ENCODE data around the gene BLMH.

The BLMH gene

DNA sequence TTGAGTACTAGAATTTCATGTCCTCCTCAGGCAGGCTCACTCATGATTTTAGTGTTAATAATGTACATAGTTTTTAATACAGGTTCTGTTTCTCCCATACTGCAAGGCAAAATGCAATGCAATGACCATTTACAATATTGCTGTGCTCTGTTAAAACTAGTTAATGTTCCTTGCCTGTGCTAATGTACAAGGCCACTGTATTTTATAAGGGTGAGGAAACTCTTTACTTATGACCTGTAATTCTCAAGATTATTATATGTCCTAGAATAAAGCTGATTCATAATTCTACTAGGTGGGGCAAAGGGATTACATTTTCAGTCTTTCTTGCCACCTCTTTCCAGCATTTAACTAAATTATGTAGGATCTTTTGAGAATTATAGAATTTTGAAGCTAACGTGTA, 22.7 kb upstream of the BLMH start:
- no peaks in the 10 kb centered on the region for H3K79me2 ChIP-seq (ENCODE audit: control insufficient read depth, insufficient read depth, low read length)
- no CpG with 5 or more reads among the region's 1 CpG for WGBS (ENCODE audit: extremely low coverage, insufficient coverage, low lambda C conversion rate)
- no peak overlapping the region for H3K4me3 ChIP-seq (ENCODE audit: low read length)
- H3K56ac ChIP-seq (ENCODE audit: low read length) = no peak overlapping the region
- H3K79me1 ChIP-seq (ENCODE audit: low read length) = no peaks in the 10 kb centered on the region
- no peak overlapping the region for H4K8ac ChIP-seq (ENCODE audit: low read depth, low read length)
- H2AK5ac ChIP-seq (ENCODE audit: low read length) = no peak overlapping the region
- H3K36me3 ChIP-seq (ENCODE audit: control insufficient read depth, insufficient read depth, low read length) = no peaks in the 10 kb centered on the region
- H2BK15ac ChIP-seq (replicated peaks; ENCODE audit: low read depth) = no peak overlapping the region
- no peak overlapping the region for H2BK120ac ChIP-seq (ENCODE audit: low read depth, low read length)
- H3K4ac ChIP-seq (ENCODE audit: low read depth, low read length) = no peak overlapping the region
- no peak overlapping the region for H3K27ac ChIP-seq (ENCODE audit: low read depth, low read length)
- H3K27me3 ChIP-seq (ENCODE audit: insufficient read depth, low read length, poor library complexity) = no peaks in the 10 kb centered on the region
- H4K5ac ChIP-seq (ENCODE audit: low read length) = no peak overlapping the region
- DNase-seq = no peak
- H3K4me2 ChIP-seq (ENCODE audit: low read length) = no peak overlapping the region
- no peak overlapping the region for H3K23ac ChIP-seq (ENCODE audit: low read length)
- no peak overlapping the region for H3K18ac ChIP-seq (ENCODE audit: low read length)
- H2BK5ac ChIP-seq (ENCODE audit: low read length) = no peak overlapping the region
- H3K4me1 ChIP-seq (ENCODE audit: control insufficient read depth, low read depth, low read length) = no peaks in the 10 kb centered on the region
- H3K9ac ChIP-seq (ENCODE audit: low read length) = no peak overlapping the region

GRCh38 chr17:30312226-30312625, 20.5 kb upstream of the BLMH start:
- no peak overlapping the region for H3K27ac ChIP-seq (ENCODE audit: low read depth, low read length)
- H3K27me3 ChIP-seq (ENCODE audit: insufficient read depth, low read length, poor library complexity) = no peaks in the 10 kb centered on the region
- H2AK5ac ChIP-seq (ENCODE audit: low read length) = no peak overlapping the region
- no peak overlapping the region for H4K5ac ChIP-seq (ENCODE audit: low read length)
- no CpG with 5 or more reads among the region's 2 CpGs for WGBS (ENCODE audit: extremely low coverage, insufficient coverage, low lambda C conversion rate)
- no peak overlapping the region for H3K9ac ChIP-seq (ENCODE audit: low read length)
- H3K23ac ChIP-seq (ENCODE audit: low read length) = no peak overlapping the region
- no peaks in the 10 kb centered on the region for H3K4me1 ChIP-seq (ENCODE audit: control insufficient read depth, low read depth, low read length)
- no peak overlapping the region for H2BK15ac ChIP-seq (replicated peaks; ENCODE audit: low read depth)
- H3K4me3 ChIP-seq (ENCODE audit: low read length) = no peak overlapping the region
- H3K79me1 ChIP-seq (ENCODE audit: low read length) = no peaks in the 10 kb centered on the region
- no peak overlapping the region for H3K4me2 ChIP-seq (ENCODE audit: low read length)
- H3K4ac ChIP-seq (ENCODE audit: low read depth, low read length) = no peak overlapping the region
- no peak overlapping the region for H2BK5ac ChIP-seq (ENCODE audit: low read length)
- DNase-seq = no peak
- no peak overlapping the region for H3K18ac ChIP-seq (ENCODE audit: low read length)
- H4K8ac ChIP-seq (ENCODE audit: low read depth, low read length) = no peak overlapping the region
- H2BK120ac ChIP-seq (ENCODE audit: low read depth, low read length) = no peak overlapping the region
- H3K79me2 ChIP-seq (ENCODE audit: control insufficient read depth, insufficient read depth, low read length) = no peaks in the 10 kb centered on the region
- no peaks in the 10 kb centered on the region for H3K36me3 ChIP-seq (ENCODE audit: control insufficient read depth, insufficient read depth, low read length)
- no peak overlapping the region for H3K56ac ChIP-seq (ENCODE audit: low read length)

- no CpG with 5 or more reads among the region's 2 CpGs for WGBS (ENCODE audit: extremely low coverage, insufficient coverage, low lambda C conversion rate)
- no peak overlapping the region for H3K9ac ChIP-seq (ENCODE audit: low read length)
- H3K27me3 ChIP-seq (ENCODE audit: insufficient read depth, low read length, poor library complexity) = no peaks in the 10 kb centered on the region
- no peak overlapping the region for H3K4me3 ChIP-seq (ENCODE audit: low read length)
- H2BK15ac ChIP-seq (replicated peaks; ENCODE audit: low read depth) = no peak overlapping the region
- H2BK5ac ChIP-seq (ENCODE audit: low read length) = no peak overlapping the region
- no peak overlapping the region for H4K8ac ChIP-seq (ENCODE audit: low read depth, low read length)
- H3K27ac ChIP-seq (ENCODE audit: low read depth, low read length) = no peak overlapping the region
- no peaks in the 10 kb centered on the region for H3K4me1 ChIP-seq (ENCODE audit: control insufficient read depth, low read depth, low read length)
- H3K18ac ChIP-seq (ENCODE audit: low read length) = no peak overlapping the region
- DNase-seq = no peak
- no peak overlapping the region for H2AK5ac ChIP-seq (ENCODE audit: low read length)
- no peaks in the 10 kb centered on the region for H3K79me1 ChIP-seq (ENCODE audit: low read length)
- H2BK120ac ChIP-seq (ENCODE audit: low read depth, low read length) = no peak overlapping the region
- no peak overlapping the region for H3K23ac ChIP-seq (ENCODE audit: low read length)
- no peak overlapping the region for H3K4me2 ChIP-seq (ENCODE audit: low read length)
- H3K56ac ChIP-seq (ENCODE audit: low read length) = no peak overlapping the region
- no peak overlapping the region for H3K4ac ChIP-seq (ENCODE audit: low read depth, low read length)
- H3K36me3 ChIP-seq (ENCODE audit: control insufficient read depth, insufficient read depth, low read length) = no peaks in the 10 kb centered on the region
- no peaks in the 10 kb centered on the region for H3K79me2 ChIP-seq (ENCODE audit: control insufficient read depth, insufficient read depth, low read length)
- H4K5ac ChIP-seq (ENCODE audit: low read length) = no peak overlapping the region
These were observed 18.8 kb upstream of the BLMH start for GRCh38 chr17:30310562-30310961.

DNA sequence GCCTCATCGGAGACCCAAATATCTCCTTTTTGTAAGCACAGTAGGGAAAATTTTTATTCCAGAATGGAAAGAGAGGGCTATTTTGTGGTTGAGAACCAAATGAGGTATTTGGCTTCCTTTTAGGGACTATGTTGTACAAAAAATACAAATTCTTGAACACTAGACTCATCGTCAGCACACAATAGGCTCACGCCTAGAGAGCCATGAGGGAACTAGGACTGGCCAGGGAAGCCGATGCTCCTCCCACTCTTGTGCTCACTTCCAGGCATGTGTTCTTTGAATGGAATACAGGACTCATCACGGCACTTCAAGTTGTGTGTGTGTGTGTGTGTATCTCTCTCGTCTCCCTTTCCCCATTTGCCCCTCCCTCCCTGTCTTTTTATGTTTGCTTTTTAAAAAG, 17.8 kb upstream of the BLMH start:
- Histone ChIP-seq H3K18ac (ENCODE audit: low read length) (no peak overlapping the region), H2AK5ac (ENCODE audit: low read length) (no peak overlapping the region), H4K8ac (ENCODE audit: low read depth, low read length) (no peak overlapping the region), H3K36me3 (ENCODE audit: control insufficient read depth, insufficient read depth, low read length) (no peaks in the 10 kb centered on the region), H2BK120ac (ENCODE audit: low read depth, low read length) (no peak overlapping the region), H3K4me2 (ENCODE audit: low read length) (no peak overlapping the region), H3K4me3 (ENCODE audit: low read length) (no peak overlapping the region), H3K9ac (ENCODE audit: low read length) (no peak overlapping the region), H2BK15ac (replicated peaks; ENCODE audit: low read depth) (no peak overlapping the region), H3K27ac (ENCODE audit: low read depth, low read length) (no peak overlapping the region), H3K23ac (ENCODE audit: low read length) (no peak overlapping the region), H3K56ac (ENCODE audit: low read length) (no peak overlapping the region), H3K27me3 (ENCODE audit: insufficient read depth, low read length, poor library complexity) (no peaks in the 10 kb centered on the region), H3K4ac (ENCODE audit: low read depth, low read length) (no peak overlapping the region), H2BK5ac (ENCODE audit: low read length) (no peak overlapping the region), H3K79me2 (ENCODE audit: control insufficient read depth, insufficient read depth, low read length) (no peaks in the 10 kb centered on the region), H3K4me1 (ENCODE audit: control insufficient read depth, low read depth, low read length) (no peaks in the 10 kb centered on the region), H4K5ac (ENCODE audit: low read length) (no peak overlapping the region), H3K79me1 (ENCODE audit: low read length) (no peaks in the 10 kb centered on the region)
- no peak for DNase-seq
- WGBS (ENCODE audit: extremely low coverage, insufficient coverage, low lambda C conversion rate) = no CpG with 5 or more reads among the region's 6 CpGs

- WGBS (ENCODE audit: extremely low coverage, insufficient coverage, low lambda C conversion rate) = no CpG with 5 or more reads among the region's 2 CpGs
- no peaks in the 10 kb centered on the region for H3K79me1 ChIP-seq (ENCODE audit: low read length)
- H2BK15ac ChIP-seq (replicated peaks; ENCODE audit: low read depth) = no peak overlapping the region
- H3K36me3 ChIP-seq (ENCODE audit: control insufficient read depth, insufficient read depth, low read length) = no peaks in the 10 kb centered on the region
- H3K9ac ChIP-seq (ENCODE audit: low read length) = no peak overlapping the region
- no peak overlapping the region for H3K4me3 ChIP-seq (ENCODE audit: low read length)
- H3K18ac ChIP-seq (ENCODE audit: low read length) = no peak overlapping the region
- no peaks in the 10 kb centered on the region for H3K4me1 ChIP-seq (ENCODE audit: control insufficient read depth, low read depth, low read length)
- no peak overlapping the region for H4K5ac ChIP-seq (ENCODE audit: low read length)
- no peak overlapping the region for H3K4ac ChIP-seq (ENCODE audit: low read depth, low read length)
- no peaks in the 10 kb centered on the region for H3K27me3 ChIP-seq (ENCODE audit: insufficient read depth, low read length, poor library complexity)
- no peaks in the 10 kb centered on the region for H3K79me2 ChIP-seq (ENCODE audit: control insufficient read depth, insufficient read depth, low read length)
- H2BK120ac ChIP-seq (ENCODE audit: low read depth, low read length) = no peak overlapping the region
- no peak overlapping the region for H2AK5ac ChIP-seq (ENCODE audit: low read length)
- no peak overlapping the region for H3K23ac ChIP-seq (ENCODE audit: low read length)
- H3K27ac ChIP-seq (ENCODE audit: low read depth, low read length) = no peak overlapping the region
- H2BK5ac ChIP-seq (ENCODE audit: low read length) = no peak overlapping the region
- no peak overlapping the region for H3K56ac ChIP-seq (ENCODE audit: low read length)
- H4K8ac ChIP-seq (ENCODE audit: low read depth, low read length) = no peak overlapping the region
- H3K4me2 ChIP-seq (ENCODE audit: low read length) = no peak overlapping the region
- DNase-seq = no peak
These were observed 16.7 kb upstream of the BLMH start for GRCh38 chr17:30308406-30308805.

- H3K79me2 ChIP-seq (ENCODE audit: control insufficient read depth, insufficient read depth, low read length) = no peaks in the 10 kb centered on the region
- H4K5ac ChIP-seq (ENCODE audit: low read length) = no peak overlapping the region
- H3K9ac ChIP-seq (ENCODE audit: low read length) = no peak overlapping the region
- no peak overlapping the region for H3K4ac ChIP-seq (ENCODE audit: low read depth, low read length)
- no peaks in the 10 kb centered on the region for H3K79me1 ChIP-seq (ENCODE audit: low read length)
- no peak overlapping the region for H2BK5ac ChIP-seq (ENCODE audit: low read length)
- H2AK5ac ChIP-seq (ENCODE audit: low read length) = no peak overlapping the region
- no peak overlapping the region for H3K23ac ChIP-seq (ENCODE audit: low read length)
- no peak overlapping the region for H3K18ac ChIP-seq (ENCODE audit: low read length)
- H3K4me1 ChIP-seq (ENCODE audit: control insufficient read depth, low read depth, low read length) = no peaks in the 10 kb centered on the region
- H3K27me3 ChIP-seq (ENCODE audit: insufficient read depth, low read length, poor library complexity) = no peaks in the 10 kb centered on the region
- no peak overlapping the region for H2BK120ac ChIP-seq (ENCODE audit: low read depth, low read length)
- WGBS (ENCODE audit: extremely low coverage, insufficient coverage, low lambda C conversion rate) = no CpG with 5 or more reads among the region's 3 CpGs
- no peak overlapping the region for H3K56ac ChIP-seq (ENCODE audit: low read length)
- H3K4me2 ChIP-seq (ENCODE audit: low read length) = no peak overlapping the region
- no peak overlapping the region for H2BK15ac ChIP-seq (replicated peaks; ENCODE audit: low read depth)
- H3K27ac ChIP-seq (ENCODE audit: low read depth, low read length) = no peak overlapping the region
- no peak for DNase-seq
- no peak overlapping the region for H3K4me3 ChIP-seq (ENCODE audit: low read length)
- no peak overlapping the region for H4K8ac ChIP-seq (ENCODE audit: low read depth, low read length)
- H3K36me3 ChIP-seq (ENCODE audit: control insufficient read depth, insufficient read depth, low read length) = no peaks in the 10 kb centered on the region
These were observed 13.0 kb upstream of the BLMH start for GRCh38 chr17:30304778-30305177.

Measured in mesendoderm (in vitro differentiated cells).